8988T (cell line): ENCODE measurements around the gene CD320.
"Not testable (repeated sequence)": the region's sequence is repeated elsewhere in the genome, so short reads cannot be mapped to it uniquely, and the experiment has no call there.

Experiments used
- DNase-seq: peaks from one replicate; pipeline ENCODE4 v3.0.0; 2011

The CD320 gene

GRCh38 chr19:8332976-8333766 is 25.0 kb upstream of the CD320 start:
- DNase-seq: no peak

- no peak for DNase-seq
Measured at GRCh38 chr19:8331263-8331845, 23.2 kb upstream of the CD320 start.

GRCh38 chr19:8329996-8330395 is 21.8 kb upstream of the CD320 start:
- DNase-seq: no peak

GRCh38 chr19:8325454-8325853 is 17.3 kb upstream of the CD320 start:
- DNase-seq: no peak

- no peak for DNase-seq
Measured at GRCh38 chr19:8324186-8325050, 16.3 kb upstream of the CD320 start.

GRCh38 chr19:8323781-8324185 is 15.6 kb upstream of the CD320 start:
- no peak for DNase-seq

- DNase-seq: no peak
Measured at GRCh38 chr19:8322638-8322997, 14.5 kb upstream of the CD320 start.

GRCh38 chr19:8321986-8322637 is 14.0 kb upstream of the CD320 start:
- DNase-seq: no peak

- DNase-seq: peak; percentile 57
Measured at GRCh38 chr19:8321067-8321985, 13.2 kb upstream of the CD320 start, which contains the start of the genes NDUFA7 and RPS28. NDUFA7 (minus strand) TSS chr19:8321375; CDS start chr19:8321358, 17 bp downstream. RPS28 (plus strand) TSS chr19:8321496; CDS start chr19:8321531, 35 bp downstream.

GRCh38 chr19:8320564-8321066 is 12.5 kb upstream of the CD320 start:
- DNase-seq: no peak

GRCh38 chr19:8319807-8320520 is 11.8 kb upstream of the CD320 start:
- no peak for DNase-seq

- DNase-seq: not testable (repeated sequence)
Measured at GRCh38 chr19:8318835-8319234, 10.7 kb upstream of the CD320 start.

GRCh38 chr19:8316351-8317125 is 8.4 kb upstream of the CD320 start:
- DNase-seq: no peak

- not testable (repeated sequence) for DNase-seq
Measured at GRCh38 chr19:8314981-8315640, 7.0 kb upstream of the CD320 start.

GRCh38 chr19:8311461-8312260 is 3.5 kb upstream of the CD320 start:
- no peak for DNase-seq

- no peak for DNase-seq
Measured at GRCh38 chr19:8310342-8311055, 2.3 kb upstream of the CD320 start.

- no peak for DNase-seq
Measured at GRCh38 chr19:8308891-8309291, 733 bp upstream of the CD320 start.

GRCh38 chr19:8307400-8307964 is 676 bp downstream of the CD320 start:
- no peak for DNase-seq
